GM23338 (cell line): ENCODE results near the gene EXOC6.

Experiments used
- CREB1 ChIP-seq: fragments of 250-450 bp; sonication (Bioruptor Pico); IDR thresholded peaks from 2 replicates; pipeline ENCODE4 v1.5.0; 2020; ENCODE audit warnings: low read depth, mild to moderate bottlenecking, moderate library complexity
- CTCF ChIP-seq, 2 experiments: fragments of 200-600 bp in 1 of 2; sonication (generic) in 1 of 2; conservative IDR thresholded peaks; 2 replicates each; pipeline versions ENCODE4 v1.5.1 to v1.6.1; 2016 to 2017; ENCODE audit warnings: antibody characterized with exemption in 2 of 2, low read depth in 2 of 2, mild to moderate bottlenecking in 2 of 2, moderate library complexity in 1 of 2
- ETS1 ChIP-seq: IDR thresholded peaks from 2 replicates; pipeline ENCODE4 v1.6.1; 2016; ENCODE audit warnings: antibody characterized with exemption
- EZH2 ChIP-seq: fragments of 200-600 bp; sonication (generic); IDR thresholded peaks from one replicate; pipeline ENCODE4 v1.8.0; 2017; ENCODE audit warnings: antibody characterized with exemption, mild to moderate bottlenecking, low read depth; ENCODE audit not compliant: unreplicated experiment
- EZH2phosphoT487 ChIP-seq: fragments of 200-600 bp; sonication (generic); IDR thresholded peaks from one replicate; pipeline ENCODE4 v1.8.1; 2018; ENCODE audit warnings: antibody characterized with exemption; ENCODE audit not compliant: unreplicated experiment
- JUNB ChIP-seq: IDR thresholded peaks from one replicate; pipeline ENCODE4 v1.6.1; 2016; ENCODE audit warnings: antibody characterized with exemption; ENCODE audit not compliant: unreplicated experiment
- NANOG ChIP-seq: IDR thresholded peaks from 2 replicates; pipeline ENCODE4 v1.6.1; 2016; ENCODE audit warnings: antibody characterized with exemption, borderline replicate concordance
- POLR2AphosphoS5 ChIP-seq: IDR thresholded peaks from 2 replicates; pipeline ENCODE4 v1.6.1; 2016; ENCODE audit warnings: antibody characterized with exemption, low read depth
- REST ChIP-seq: IDR thresholded peaks from one replicate; pipeline ENCODE4 v1.6.1; 2018; ENCODE audit warnings: antibody characterized with exemption; ENCODE audit not compliant: unreplicated experiment
- STAT1 ChIP-seq: IDR thresholded peaks from one replicate; pipeline ENCODE4 v1.6.1; 2016; ENCODE audit warnings: antibody characterized with exemption; ENCODE audit not compliant: unreplicated experiment
- ZNF114 ChIP-seq: fragments of 250-450 bp; sonication (Bioruptor Pico); IDR thresholded peaks from 2 replicates; pipeline ENCODE4 v1.5.0; 2020; ENCODE audit warnings: mild to moderate bottlenecking, moderate library complexity
- ZNF462 ChIP-seq: fragments of 250-450 bp; sonication (Bioruptor Pico); IDR thresholded peaks from 2 replicates; pipeline ENCODE4 v1.5.0; 2020; ENCODE audit warnings: mild to moderate bottlenecking, moderate library complexity

GRCh38 chr10:92829042-92829785 lies 19.1 kb upstream of the EXOC6 start:
- TF ChIP-seq CTCF (conservative IDR thresholded peaks at IDR 0.05; ENCODE audit: low read depth in 2 of 2) = no peak
- no peak for TF ChIP-seq EZH2phosphoT487
- TF ChIP-seq ZNF114 (CRISPR knock-in tag) = no peak
- no peak for TF ChIP-seq POLR2AphosphoS5
- TF ChIP-seq JUNB = no peak
- no peak for TF ChIP-seq EZH2
- TF ChIP-seq REST = no peak
- no peak for TF ChIP-seq CREB1 (CRISPR knock-in tag)
- no peak for TF ChIP-seq NANOG
- no peak for TF ChIP-seq ZNF462 (CRISPR knock-in tag)
- no peak for TF ChIP-seq STAT1
- TF ChIP-seq ETS1 = no peak
